Endothelial cell (in vitro differentiated cells): ENCODE results near the gene OR10C1. TPM values are rescaled to one million over a fixed set of nuclear protein-coding genes. Genes with fewer than 3 reads are reported as not detected.

Experiments used
- DNase-seq: peaks from one replicate; pipeline ENCODE4 v3.0.0; 2021; ENCODE audit warnings: low spot score
- H3K27ac Mint-ChIP-seq: one replicate; pipeline ENCODE4 v1.8.0; 2021; ENCODE audit warnings: mixed read lengths, inconsistent platforms; ENCODE audit not compliant: unreplicated experiment
- H3K27me3 Mint-ChIP-seq: one replicate; pipeline ENCODE4 v1.8.0; 2021; ENCODE audit warnings: mild to moderate bottlenecking, moderate library complexity, mixed read lengths, inconsistent platforms; ENCODE audit not compliant: unreplicated experiment
- H3K36me3 Mint-ChIP-seq: one replicate; pipeline ENCODE4 v1.8.0; 2021; ENCODE audit warnings: mild to moderate bottlenecking, low read depth, mixed read lengths, inconsistent platforms; ENCODE audit not compliant: unreplicated experiment
- H3K4me1 Mint-ChIP-seq: one replicate; pipeline ENCODE4 v1.8.0; 2021; ENCODE audit warnings: mild to moderate bottlenecking, mixed read lengths, inconsistent platforms; ENCODE audit not compliant: unreplicated experiment
- H3K4me3 Mint-ChIP-seq: one replicate; pipeline ENCODE4 v1.8.0; 2021; ENCODE audit warnings: mild to moderate bottlenecking, mixed read lengths, inconsistent platforms; ENCODE audit not compliant: unreplicated experiment
- H3K9me3 Mint-ChIP-seq: one replicate; pipeline ENCODE4 v1.8.0; 2021; ENCODE audit warnings: mixed read lengths, inconsistent platforms; ENCODE audit not compliant: unreplicated experiment
- CTCF ChIP-seq: fragments of 200-600 bp; sonication (generic); IDR thresholded peaks from one replicate; pipeline ENCODE4 v1.5.0; 2021; ENCODE audit warnings: antibody characterized with exemption; ENCODE audit not compliant: unreplicated experiment
- long read RNA-seq: library from polyadenylated mRNA; unstranded; transcript quantifications from one replicate; pipeline ENCODE4 v2.0.0, GENCODE V29; 2020; ENCODE audit not compliant: unreplicated experiment
- total RNA-seq: library from RNA; stranded (reverse); fragmentation: NEBNext Ultra II Directional; extraction: Animal tissue kit (Norgen Biotek cat#: 25700); gene quantifications from one replicate; pipeline ENCODE4 v1.2.1, GENCODE V29; 2021; ENCODE audit not compliant: unreplicated experiment

OR10C1 gene
- total RNA-seq: not detected
- long read RNA-seq: 0 reads

- H3K27ac Mint-ChIP-seq: no peak within 1 kb of the TSS
- H3K36me3 Mint-ChIP-seq: no peaks in the 10 kb centered on the region
- H3K4me1 Mint-ChIP-seq: no peaks in the 10 kb centered on the region
- no peak for DNase-seq
- H3K27me3 Mint-ChIP-seq: peaks cover 3% of the 10 kb centered on the region
- no peak within 1 kb of the TSS for H3K4me3 Mint-ChIP-seq
- no peaks in the 10 kb centered on the region for H3K9me3 Mint-ChIP-seq
- TF ChIP-seq CTCF: no peak
Measured at GRCh38 chr6:29439006-29439405, at the start of gene OR10C1. Gene OR10C1, plus strand, starts transcription at chr6:29439306. Its CDS starts 710 bp downstream, at chr6:29440016.

GRCh38 chr6:29395331-29395730 is 43.8 kb upstream of the OR10C1 start, which contains the start of gene OR12D2:
Gene OR12D2, plus strand, starts transcription at chr6:29395631. Its CDS starts 1,069 bp downstream, at chr6:29396700.
- Mint-ChIP-seq H3K27ac (no peak within 1 kb of the TSS), H3K4me1 (no peaks in the 10 kb centered on the region), H3K4me3 (no peak within 1 kb of the TSS), H3K9me3 (no peaks in the 10 kb centered on the region), H3K27me3 (peaks cover 2% of the 10 kb centered on the region), H3K36me3 (peaks cover 2% of the 10 kb centered on the region)
- DNase-seq: no peak
- no peak for TF ChIP-seq CTCF

- H3K4me1 Mint-ChIP-seq: no peaks in the 10 kb centered on the region
- H3K9me3 Mint-ChIP-seq: no peaks in the 10 kb centered on the region
- DNase-seq: no peak
- no peak overlapping the region for H3K4me3 Mint-ChIP-seq
- H3K27ac Mint-ChIP-seq: no peak overlapping the region
- H3K27me3 Mint-ChIP-seq: no peaks in the 10 kb centered on the region
- TF ChIP-seq CTCF: no peak
- H3K36me3 Mint-ChIP-seq: no peaks in the 10 kb centered on the region
Measured at GRCh38 chr6:29399525-29399924, 39.6 kb upstream of the OR10C1 start.

- Mint-ChIP-seq H3K4me3 (no peak overlapping the region), H3K27ac (no peak overlapping the region), H3K36me3 (no peaks in the 10 kb centered on the region), H3K4me1 (no peaks in the 10 kb centered on the region), H3K9me3 (no peaks in the 10 kb centered on the region), H3K27me3 (no peaks in the 10 kb centered on the region)
- no peak for DNase-seq
- TF ChIP-seq CTCF: no peak
Measured at GRCh38 chr6:29403801-29404200, 35.3 kb upstream of the OR10C1 start.

GRCh38 chr6:29414588-29414987 is 24.5 kb upstream of the OR10C1 start, which contains the start of gene OR12D1:
Gene OR12D1, plus strand, starts transcription at chr6:29414928.
- no peak for DNase-seq
- Mint-ChIP-seq H3K36me3 (no peaks in the 10 kb centered on the region), H3K27me3 (no peaks in the 10 kb centered on the region), H3K27ac (no peak within 1 kb of the TSS), H3K9me3 (no peaks in the 10 kb centered on the region), H3K4me3 (no peak within 1 kb of the TSS), H3K4me1 (peaks cover 6% of the 10 kb centered on the region)
- TF ChIP-seq CTCF: no peak
